GM19395 (cell line): Measurements from ENCODE around the gene PMF1.
"Not testable (repeated sequence)": the region's sequence is repeated elsewhere in the genome, so short reads cannot be mapped to it uniquely, and the experiment has no call there.

Experiments
- ATAC-seq: cut with Tn5 transposase; IDR thresholded peaks from one replicate; pipeline ENCODE4 v1.9.1; 2021; ENCODE audit warnings: mild to moderate bottlenecking, moderate library complexity; ENCODE audit not compliant: unreplicated experiment

PMF1 gene

GRCh38 chr1:156195853-156196252 is 17.0 kb upstream of the PMF1 start:
- ATAC-seq, result no peak

GRCh38 chr1:156196445-156196844 is 16.4 kb upstream of the PMF1 start:
- ATAC-seq, result no peak

GRCh38 chr1:156198831-156199349 is 13.9 kb upstream of the PMF1 start:
- no peak for ATAC-seq

GRCh38 chr1:156200044-156200443 is 12.8 kb upstream of the PMF1 start:
- ATAC-seq, result no peak

GRCh38 chr1:156203331-156203730 is 9.5 kb upstream of the PMF1 start:
- no peak for ATAC-seq

GRCh38 chr1:156204686-156205085 is 8.1 kb upstream of the PMF1 start:
- no peak for ATAC-seq

GRCh38 chr1:156211243-156211642 is 1.6 kb upstream of the PMF1 start:
- no peak for ATAC-seq

- no peak for ATAC-seq
These were observed 677 bp upstream of the PMF1 start for GRCh38 chr1:156212130-156212529.

- ATAC-seq, result no peak
These were observed 798 bp downstream of the PMF1 start for GRCh38 chr1:156213644-156213966.

- ATAC-seq, result no peak
These were observed 1.4 kb downstream of the PMF1 start for GRCh38 chr1:156214024-156214748.

GRCh38 chr1:156216361-156217086 is 3.7 kb downstream of the PMF1 start:
- not testable (repeated sequence) for ATAC-seq

GRCh38 chr1:156217871-156218270 is 5.1 kb downstream of the PMF1 start:
- no peak for ATAC-seq

GRCh38 chr1:156220226-156220625 is 7.4 kb downstream of the PMF1 start:
- ATAC-seq, result no peak

GRCh38 chr1:156221986-156222692 is 9.3 kb downstream of the PMF1 start:
- ATAC-seq, result no peak

- ATAC-seq, result no peak
These were observed 12.8 kb downstream of the PMF1 start for GRCh38 chr1:156225677-156226014.

GRCh38 chr1:156226116-156226538 is 13.3 kb downstream of the PMF1 start:
- peak; percentile 71 for ATAC-seq

- peak; percentile 7 for ATAC-seq
These were observed 14.0 kb downstream of the PMF1 start for GRCh38 chr1:156226782-156227181.

GRCh38 chr1:156228501-156228900 is 15.7 kb downstream of the PMF1 start:
- ATAC-seq, result no peak

GRCh38 chr1:156229809-156230472 is 17.1 kb downstream of the PMF1 start:
- no peak for ATAC-seq

- no peak for ATAC-seq
These were observed 17.6 kb downstream of the PMF1 start for GRCh38 chr1:156230473-156230837.

GRCh38 chr1:156232201-156232894 is 19.5 kb downstream of the PMF1 start:
- ATAC-seq, result no peak
